Activated CD4-positive, alpha-beta memory T cell treated with anti-CD3 and anti-CD28 coated beads for 36 hours (primary cell): ENCODE results near the gene BRSK1. TPM values are rescaled to one million over a fixed set of nuclear protein-coding genes. Genes with fewer than 3 reads are reported as not detected.

Source experiments
- CTCF ChIA-PET: fragments of 350-600 bp; sonication (Branson Sonifier 250); formaldehyde crosslinking; loops from one replicate; lab custom pipeline; 2021; ENCODE audit warnings: antibody characterized with exemption, inconsistent platforms; lab: Charles Lee
- POLR2A ChIA-PET: fragments of 350-600 bp; sonication (Branson Sonifier 250); formaldehyde crosslinking; loops from one replicate; lab custom pipeline; 2021; ENCODE audit warnings: antibody characterized with exemption; lab: Charles Lee
- DNase-seq: peaks from one replicate; pipeline ENCODE4 v3.0.0-alpha.2; 2020
- H3K27ac Mint-ChIP-seq: one replicate; pipeline ENCODE4 v1.8.0; 2021; ENCODE audit warnings: mixed read lengths
- H3K27me3 Mint-ChIP-seq: one replicate; pipeline ENCODE4 v1.8.0; 2021; ENCODE audit warnings: mixed read lengths
- H3K36me3 Mint-ChIP-seq: one replicate; pipeline ENCODE4 v1.8.0; 2021; ENCODE audit warnings: mixed read lengths
- H3K4me1 Mint-ChIP-seq: one replicate; pipeline ENCODE4 v1.8.0; 2021; ENCODE audit warnings: low read depth, mixed read lengths
- H3K4me3 Mint-ChIP-seq: one replicate; pipeline ENCODE4 v1.8.0; 2021; ENCODE audit warnings: mild to moderate bottlenecking, mixed read lengths
- H3K9me3 Mint-ChIP-seq: one replicate; pipeline ENCODE4 v1.8.0; 2021; ENCODE audit warnings: mixed read lengths
- intact Hi-C: fragments of 100-400 bp; cut with micrococcal nuclease; formaldehyde crosslinking; loops from one replicate; pipeline ENCODE4 v1.15.1; 2023
- total RNA-seq, 2 experiments: library from RNA; stranded (reverse); gene quantifications; one replicate each; pipeline ENCODE4 v1.2.3, GENCODE V29; 2021

The BRSK1 gene
- total RNA-seq = 1 to 10 TPM; 3.3 to 5.6 TPM

- peak within 1 kb of the TSS; percentile 23 for H3K4me3 Mint-ChIP-seq
Measured at GRCh38 chr19:55283548-55284377, at the start of gene BRSK1. BRSK1 (plus strand) TSS chr19:55283997; CDS start chr19:55284443, 446 bp downstream.

GRCh38 chr19:55238030-55238429 lies 45.8 kb upstream of the BRSK1 start:
- H3K27me3 Mint-ChIP-seq = no peaks in the 10 kb centered on the region
- ChIA-PET CTCF (no interaction called here), POLR2A (no interaction called here)
- DNase-seq = no peak
- no peaks in the 10 kb centered on the region for H3K9me3 Mint-ChIP-seq
- H3K4me3 Mint-ChIP-seq = no peak overlapping the region
- peaks cover 58% of the 10 kb centered on the region for H3K36me3 Mint-ChIP-seq
- no peak overlapping the region for H3K27ac Mint-ChIP-seq
- peaks cover 2% of the 10 kb centered on the region for H3K4me1 Mint-ChIP-seq
- intact Hi-C loops = no loop called here

More at GRCh38 chr19:55283548-55284377, at the start of gene BRSK1:
- intact Hi-C loops = no loop called here
- no peaks in the 10 kb centered on the region for H3K27me3 Mint-ChIP-seq
- H3K9me3 Mint-ChIP-seq = no peaks in the 10 kb centered on the region
- POLR2A ChIA-PET = no interaction called here
- no peak within 1 kb of the TSS for H3K27ac Mint-ChIP-seq
- CTCF ChIA-PET = no interaction called here
- DNase-seq = peak; percentile 63
- peaks cover 24% of the 10 kb centered on the region for H3K4me1 Mint-ChIP-seq
- H3K36me3 Mint-ChIP-seq = no peaks in the 10 kb centered on the region

DNA sequence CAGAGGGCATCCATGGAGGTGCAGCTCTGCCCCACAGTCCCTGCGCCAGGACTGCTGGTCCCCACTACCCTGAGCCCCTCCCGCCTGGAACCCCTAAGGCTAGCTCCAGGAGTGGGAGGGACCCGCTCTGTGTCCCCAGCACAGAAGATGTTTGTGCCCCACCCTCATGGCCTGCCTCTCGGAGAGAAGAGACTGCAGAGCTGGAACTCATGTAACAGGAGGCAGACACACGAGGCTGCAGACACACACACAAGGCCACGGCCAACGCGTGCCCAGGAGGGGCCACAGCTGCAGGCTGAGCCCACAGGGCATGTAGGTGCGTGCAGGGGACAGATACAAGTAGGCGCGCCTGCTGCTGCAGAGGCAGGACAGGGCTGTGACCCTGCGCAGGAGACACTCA lies 44.8 kb upstream of the BRSK1 start:
- peaks cover 2% of the 10 kb centered on the region for H3K4me1 Mint-ChIP-seq
- H3K27ac Mint-ChIP-seq = no peak overlapping the region
- H3K4me3 Mint-ChIP-seq = no peak overlapping the region
- ChIA-PET POLR2A (no interaction called here), CTCF (no interaction called here)
- intact Hi-C loops = no loop called here
- H3K36me3 Mint-ChIP-seq = peaks cover 55% of the 10 kb centered on the region
- H3K9me3 Mint-ChIP-seq = no peaks in the 10 kb centered on the region
- no peaks in the 10 kb centered on the region for H3K27me3 Mint-ChIP-seq
- no peak for DNase-seq

- Mint-ChIP-seq H3K9me3 (no peaks in the 10 kb centered on the region), H3K4me1 (peaks cover 2% of the 10 kb centered on the region), H3K36me3 (peaks cover 48% of the 10 kb centered on the region), H3K4me3 (no peak overlapping the region), H3K27me3 (no peaks in the 10 kb centered on the region), H3K27ac (no peak overlapping the region)
- ChIA-PET POLR2A (no interaction called here), CTCF (no interaction called here)
- intact Hi-C loops = no loop called here
- DNase-seq = no peak
Measured at GRCh38 chr19:55240713-55241020, 43.1 kb upstream of the BRSK1 start.

DNA sequence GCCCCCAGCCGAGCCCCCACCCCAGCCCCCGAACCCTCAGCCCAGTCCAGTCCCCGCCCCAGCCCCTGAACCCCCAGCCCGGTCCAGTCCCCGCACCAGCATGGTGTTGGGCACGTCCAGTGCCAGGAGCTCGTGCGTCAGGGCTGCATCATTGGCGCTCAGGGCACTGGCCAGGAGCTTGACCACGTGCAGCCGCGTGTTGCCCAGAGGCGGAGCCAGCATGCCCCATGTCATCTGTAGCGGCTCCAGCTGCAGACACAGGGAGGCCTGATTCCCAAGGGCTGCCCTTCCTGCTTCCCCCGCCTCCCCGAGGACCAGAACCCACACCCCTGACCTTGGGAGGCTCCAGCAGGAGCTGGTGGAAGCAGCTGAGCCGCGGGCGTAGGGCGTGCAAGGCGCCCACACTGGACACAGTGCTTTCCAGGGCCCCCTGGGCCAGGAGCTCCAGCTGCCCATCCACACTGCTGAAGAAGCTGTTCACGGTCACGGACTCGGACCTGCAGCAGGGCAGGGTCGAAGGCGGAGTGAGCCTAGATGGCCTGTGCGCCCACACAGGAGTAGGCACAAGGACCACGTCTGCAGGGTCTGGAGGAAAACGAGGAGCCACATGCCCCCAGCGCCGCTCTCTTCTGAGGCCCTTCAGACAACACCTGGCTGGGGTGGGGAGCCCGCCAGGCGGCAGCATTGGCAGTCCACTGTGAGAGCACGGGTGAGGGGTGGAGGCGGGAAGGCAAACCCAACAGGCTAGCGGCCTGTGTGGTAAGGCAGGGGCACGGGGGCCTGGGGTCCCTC lies 42.5 kb upstream of the BRSK1 start:
- no peaks in the 10 kb centered on the region for H3K27me3 Mint-ChIP-seq
- H3K36me3 Mint-ChIP-seq = peaks cover 45% of the 10 kb centered on the region
- CTCF ChIA-PET = no interaction called here
- intact Hi-C loops = no loop called here
- no peaks in the 10 kb centered on the region for H3K9me3 Mint-ChIP-seq
- no peak for DNase-seq
- POLR2A ChIA-PET = no interaction called here
- H3K27ac Mint-ChIP-seq = no peak overlapping the region
- H3K4me3 Mint-ChIP-seq = no peak overlapping the region
- peaks cover 2% of the 10 kb centered on the region for H3K4me1 Mint-ChIP-seq

- no peaks in the 10 kb centered on the region for H3K27me3 Mint-ChIP-seq
- CTCF ChIA-PET = no interaction called here
- no peak overlapping the region for H3K27ac Mint-ChIP-seq
- POLR2A ChIA-PET = no interaction called here
- peaks cover 38% of the 10 kb centered on the region for H3K36me3 Mint-ChIP-seq
- H3K9me3 Mint-ChIP-seq = no peaks in the 10 kb centered on the region
- DNase-seq = no peak
- H3K4me1 Mint-ChIP-seq = peaks cover 2% of the 10 kb centered on the region
- intact Hi-C loops = no loop called here
- H3K4me3 Mint-ChIP-seq = no peak overlapping the region
Measured at GRCh38 chr19:55241935-55242464, 41.8 kb upstream of the BRSK1 start.

- POLR2A ChIA-PET = no interaction called here
- no peak for DNase-seq
- CTCF ChIA-PET = no interaction called here
- intact Hi-C loops = no loop called here
- Mint-ChIP-seq H3K4me1 (peaks cover 2% of the 10 kb centered on the region), H3K27me3 (no peaks in the 10 kb centered on the region), H3K27ac (peak overlapping the region; percentile 52), H3K36me3 (peaks cover 33% of the 10 kb centered on the region), H3K4me3 (no peak overlapping the region), H3K9me3 (no peaks in the 10 kb centered on the region)
Measured at GRCh38 chr19:55242517-55242916, 41.3 kb upstream of the BRSK1 start.

DNA sequence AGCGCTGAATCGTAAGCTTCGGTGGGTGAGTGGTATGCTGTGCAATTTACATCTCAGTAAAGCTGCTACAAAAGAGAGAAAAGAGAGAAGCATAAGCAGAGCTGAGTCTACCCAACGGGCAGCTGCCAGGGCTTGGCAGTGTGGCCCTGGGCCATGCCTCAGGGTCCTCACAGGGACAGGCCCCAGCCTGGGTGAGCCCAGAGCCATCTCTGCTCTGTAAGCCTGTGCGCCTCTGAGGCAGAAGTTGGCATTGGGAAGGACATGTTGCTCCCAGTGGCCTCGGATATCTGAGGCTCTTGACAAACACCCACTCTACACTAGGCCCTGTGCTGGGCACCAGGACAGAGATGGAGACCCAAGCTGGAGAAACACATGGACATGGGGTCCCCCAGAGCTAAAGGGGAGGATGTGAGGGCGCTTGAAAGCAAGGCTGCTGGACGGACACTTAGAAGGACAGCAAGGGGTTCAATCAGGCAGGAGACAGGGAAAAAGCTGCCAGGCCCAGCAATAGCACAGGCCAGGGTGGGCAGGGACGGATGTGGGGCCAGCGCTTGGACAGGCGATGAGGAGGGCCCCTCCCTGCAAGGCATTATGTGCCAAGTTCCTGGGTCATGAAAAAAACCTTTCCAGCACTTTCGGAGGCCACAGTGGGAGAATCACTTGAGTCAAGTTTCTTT lies 39.7 kb upstream of the BRSK1 start:
- CTCF ChIA-PET = interaction anchor here (0.6 kb wide), 1 partner anchor 380 kb away, joined by 3 read pairs; the partner anchor contains the start of gene ZNF784
- Mint-ChIP-seq H3K4me1 (peaks cover 14% of the 10 kb centered on the region), H3K27ac (no peak overlapping the region), H3K36me3 (peaks cover 28% of the 10 kb centered on the region), H3K9me3 (no peaks in the 10 kb centered on the region), H3K4me3 (no peak overlapping the region), H3K27me3 (no peaks in the 10 kb centered on the region)
- DNase-seq = no peak
- POLR2A ChIA-PET = interaction anchor here (1.0 kb wide), 1 partner anchor 163 kb away, joined by 3 read pairs; no protein-coding TSS in a partner anchor
- intact Hi-C loops = no loop called here

DNA sequence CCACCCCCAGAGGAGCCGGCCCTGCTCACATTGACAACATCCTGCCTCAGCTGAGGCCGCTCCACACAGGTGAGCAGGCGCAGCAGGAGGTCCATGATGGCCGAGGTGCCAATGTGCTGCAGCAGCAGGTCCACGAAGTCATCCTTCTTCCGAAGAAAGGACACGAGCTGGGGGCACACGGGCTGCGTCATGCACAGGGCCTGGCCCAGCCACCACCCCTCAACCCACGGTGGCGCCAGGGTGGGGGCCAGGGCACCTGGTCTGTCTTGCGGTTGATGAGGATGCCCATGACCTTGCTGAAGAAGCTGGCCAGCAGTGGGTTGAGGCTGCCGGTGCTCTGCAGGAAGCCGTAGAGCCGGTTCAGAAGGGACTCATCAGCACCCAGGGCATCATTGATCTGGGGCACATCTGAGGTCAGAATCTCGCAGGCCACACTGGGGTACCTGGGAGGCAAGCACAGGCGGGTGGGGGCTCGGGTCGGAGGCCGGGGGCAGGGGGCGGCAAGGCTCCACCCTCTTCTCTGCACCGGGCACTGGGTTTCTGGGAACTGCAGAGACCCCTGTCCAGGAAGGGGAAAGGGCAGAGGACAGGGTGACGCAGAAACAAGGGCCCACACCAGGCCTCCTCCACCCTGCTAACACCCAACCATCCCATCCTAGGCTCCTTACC lies 38.4 kb upstream of the BRSK1 start:
- intact Hi-C loops = no loop called here
- POLR2A ChIA-PET = no interaction called here
- CTCF ChIA-PET = no interaction called here
- peaks cover 15% of the 10 kb centered on the region for H3K4me1 Mint-ChIP-seq
- no peak for DNase-seq
- no peak overlapping the region for H3K27ac Mint-ChIP-seq
- no peaks in the 10 kb centered on the region for H3K9me3 Mint-ChIP-seq
- H3K36me3 Mint-ChIP-seq = peaks cover 23% of the 10 kb centered on the region
- H3K27me3 Mint-ChIP-seq = no peaks in the 10 kb centered on the region
- H3K4me3 Mint-ChIP-seq = no peak overlapping the region

DNA sequence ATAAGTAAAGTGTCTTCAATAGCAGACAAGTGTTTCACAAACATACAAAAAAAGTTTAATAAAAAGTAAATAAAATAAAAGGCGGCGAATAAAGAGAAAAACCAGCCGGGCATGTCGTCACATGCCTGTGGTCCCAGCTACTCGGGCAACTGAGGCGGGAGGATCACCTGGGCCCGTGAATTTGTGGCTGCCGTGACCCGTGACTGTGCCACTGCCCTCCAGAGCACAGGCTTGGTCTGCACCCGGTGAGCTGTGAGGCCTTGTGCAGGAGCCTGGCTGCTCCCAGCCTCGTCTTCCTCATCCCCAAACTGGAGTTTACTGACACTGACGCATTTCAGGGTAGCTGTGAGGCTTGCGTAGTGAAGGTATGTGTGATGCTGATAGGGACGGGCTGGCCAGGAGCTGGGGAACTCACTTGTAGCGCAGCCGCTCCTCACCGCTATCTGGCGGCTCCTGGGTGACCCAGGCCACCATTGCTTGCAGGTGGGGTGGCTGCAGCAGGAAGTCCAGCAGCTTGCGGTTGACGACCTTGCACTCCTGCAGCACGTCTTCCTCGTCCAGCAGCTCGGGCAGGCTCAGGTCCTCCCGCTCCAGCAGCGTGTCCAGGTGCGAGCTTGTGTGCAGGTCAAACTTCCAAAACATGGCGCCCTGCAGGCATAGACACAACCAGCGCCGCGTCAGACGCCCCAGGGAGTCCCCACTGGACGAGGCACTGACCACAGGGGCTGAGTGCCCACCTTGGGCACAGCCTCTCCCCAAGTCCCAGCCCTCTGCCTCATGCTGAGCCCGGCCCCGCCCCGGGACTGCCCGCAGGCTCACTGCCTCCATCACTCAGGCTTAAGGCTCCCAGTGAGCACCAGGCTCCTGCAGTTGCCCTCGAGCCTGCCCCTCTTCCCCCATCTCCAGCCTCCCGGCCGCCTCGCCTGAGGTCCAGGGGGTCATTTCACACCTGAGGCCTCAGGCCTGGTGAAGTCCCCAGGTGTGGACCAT lies 37.0 kb upstream of the BRSK1 start:
- H3K27ac Mint-ChIP-seq = no peak overlapping the region
- ChIA-PET CTCF (no interaction called here), POLR2A (interaction anchor here (0.6 to 0.7 kb wide), 2 partner anchors 54 to 389 kb away, joined by 5 to 8 read pairs; no protein-coding TSS in a partner anchor)
- no peaks in the 10 kb centered on the region for H3K27me3 Mint-ChIP-seq
- H3K9me3 Mint-ChIP-seq = no peaks in the 10 kb centered on the region
- intact Hi-C loops = no loop called here
- H3K36me3 Mint-ChIP-seq = peaks cover 27% of the 10 kb centered on the region
- no peak for DNase-seq
- peaks cover 29% of the 10 kb centered on the region for H3K4me1 Mint-ChIP-seq
- no peak overlapping the region for H3K4me3 Mint-ChIP-seq
